Cardiac muscle cell (in vitro differentiated cells and primary cell): ENCODE measurements around the gene ALDH1A1. TPM values are rescaled to one million over a fixed set of nuclear protein-coding genes. Genes with fewer than 3 reads are reported as not detected.
"Not testable (repeated sequence)": the region's sequence is repeated elsewhere in the genome, so short reads cannot be mapped to it uniquely, and the experiment has no call there.

Experiments
- DNase-seq, 2 donors: peaks; one replicate each; pipeline versions ENCODE4 v3.0.0 to v3.0.0-alpha.2; 2010 to 2017; ENCODE audit warnings: low read depth in 1 of 2, low spot score in 1 of 2
- H3K27ac ChIP-seq: fragments of 200-600 bp; sonication (generic); 2 replicates; pipeline ENCODE4 v1.5.1; 2016
- H3K27me3 ChIP-seq: fragments of 200-600 bp; sonication (generic); 2 replicates; pipeline ENCODE4 v1.6.0; 2016; ENCODE audit warnings: control low read depth
- H3K36me3 ChIP-seq: fragments of 200-600 bp; sonication (generic); 2 replicates; pipeline ENCODE4 v1.5.1; 2016; ENCODE audit warnings: control low read depth
- H3K4me1 ChIP-seq: fragments of 200-600 bp; sonication (generic); 2 replicates; pipeline ENCODE4 v1.8.1; 2017; ENCODE audit warnings: low read depth, mild to moderate bottlenecking, mixed run types
- H3K4me3 ChIP-seq: fragments of 200-600 bp; sonication (generic); 2 replicates; pipeline ENCODE4 v1.5.1; 2016; ENCODE audit warnings: mild to moderate bottlenecking
- H3K9me3 ChIP-seq: fragments of 200-600 bp; sonication (generic); 2 replicates; pipeline ENCODE4 v1.5.1; 2017; ENCODE audit warnings: low read depth, mild to moderate bottlenecking, control low read depth
- CTCF ChIP-seq: IDR thresholded peaks from 2 replicates; pipeline ENCODE4 v1.5.1; 2012; ENCODE audit warnings: low read depth, mild to moderate bottlenecking, low read length
- polyA plus RNA-seq: library from polyadenylated mRNA; unstranded; fragments of >200 nt; fragmentation: Nextera tagmentation; extraction: Ambion mirVana; gene quantifications from 2 replicates; pipeline ENCODE4 v1.2.1, GENCODE V29; 2016
- total RNA-seq: library from RNA; depleted of rRNA; stranded (reverse); fragments of >200 nt; gene quantifications from 2 replicates; pipeline ENCODE4 v1.2.3, GENCODE V29; 2016

Gene ALDH1A1
- total and polyA plus RNA-seq, 2 experiments from 2014 or later, result 0.48 to 1.6 TPM

GRCh38 chr9:72942451-72942850, 10.4 kb downstream of the ALDH1A1 start:
- Histone ChIP-seq H3K4me3 (no peak overlapping the region), H3K9me3 (no peaks in the 10 kb centered on the region), H3K36me3 (no peaks in the 10 kb centered on the region), H3K4me1 (no peaks in the 10 kb centered on the region), H3K27me3 (no peaks in the 10 kb centered on the region), H3K27ac (no peak overlapping the region)
- no peak for DNase-seq
- TF ChIP-seq CTCF, result no peak

GRCh38 chr9:72939581-72939980, 13.3 kb downstream of the ALDH1A1 start:
- not testable (repeated sequence) for H3K27ac ChIP-seq, H3K9me3 ChIP-seq, DNase-seq, H3K4me1 ChIP-seq, H3K27me3 ChIP-seq, H3K4me3 ChIP-seq, H3K36me3 ChIP-seq

- Histone ChIP-seq H3K4me1 (no peaks in the 10 kb centered on the region), H3K4me3 (no peak overlapping the region), H3K27ac (no peak overlapping the region), H3K27me3 (no peaks in the 10 kb centered on the region), H3K36me3 (no peaks in the 10 kb centered on the region), H3K9me3 (no peaks in the 10 kb centered on the region)
- DNase-seq, result no peak
- TF ChIP-seq CTCF, result no peak
Observed at GRCh38 chr9:72937545-72937944, 15.3 kb downstream of the ALDH1A1 start.

- no peaks in the 10 kb centered on the region for H3K27me3 ChIP-seq
- no peaks in the 10 kb centered on the region for H3K4me1 ChIP-seq
- TF ChIP-seq CTCF, result no peak
Observed at GRCh38 chr9:72936679-72937078, 16.2 kb downstream of the ALDH1A1 start.

GRCh38 chr9:72936266-72936665, 16.6 kb downstream of the ALDH1A1 start:
- Histone ChIP-seq H3K27ac (no peak overlapping the region), H3K27me3 (no peaks in the 10 kb centered on the region), H3K36me3 (no peaks in the 10 kb centered on the region), H3K4me3 (no peak overlapping the region), H3K9me3 (no peaks in the 10 kb centered on the region), H3K4me1 (no peaks in the 10 kb centered on the region)
- no peak for TF ChIP-seq CTCF
- DNase-seq, result no peak

More at GRCh38 chr9:72936679-72937078, 16.2 kb downstream of the ALDH1A1 start:
- no peak for DNase-seq
- Histone ChIP-seq H3K27ac (no peak overlapping the region), H3K9me3 (no peaks in the 10 kb centered on the region), H3K4me3 (no peak overlapping the region), H3K36me3 (no peaks in the 10 kb centered on the region)

GRCh38 chr9:72935595-72935994, 17.3 kb downstream of the ALDH1A1 start:
- Histone ChIP-seq H3K9me3 (no peaks in the 10 kb centered on the region), H3K4me3 (no peak overlapping the region), H3K27ac (no peak overlapping the region), H3K27me3 (no peaks in the 10 kb centered on the region), H3K4me1 (no peaks in the 10 kb centered on the region), H3K36me3 (no peaks in the 10 kb centered on the region)
- DNase-seq, result no peak
- TF ChIP-seq CTCF, result no peak
